ENCODE measurements around the gene TAF4B.
"Not testable (repeated sequence)": the region's sequence is repeated elsewhere in the genome, so short reads cannot be mapped to it uniquely, and the experiment has no call there.

The TAF4B gene

GRCh38 chr18:26233208-26233607 is 7.0 kb downstream of the TAF4B start:
- DNase-seq (ENCODE audit: low spot score): no peak

GRCh38 chr18:26237363-26237762 is 11.1 kb downstream of the TAF4B start:
- not testable (repeated sequence) for DNase-seq (ENCODE audit: low spot score)

GRCh38 chr18:26238718-26239117 is 12.5 kb downstream of the TAF4B start:
- DNase-seq (ENCODE audit: low spot score): not testable (repeated sequence)

GRCh38 chr18:26242392-26242791 is 16.1 kb downstream of the TAF4B start:
- DNase-seq (ENCODE audit: low spot score): not testable (repeated sequence)

- not testable (repeated sequence) for DNase-seq (ENCODE audit: low spot score)
These were observed 19.2 kb downstream of the TAF4B start for GRCh38 chr18:26245434-26245833.

GRCh38 chr18:26252411-26252810 is 26.2 kb downstream of the TAF4B start:
- DNase-seq (ENCODE audit: low spot score): no peak

- DNase-seq (ENCODE audit: low spot score): not testable (repeated sequence)
These were observed 28.6 kb downstream of the TAF4B start for GRCh38 chr18:26254808-26255207.

- DNase-seq (ENCODE audit: low spot score): no peak
These were observed 29.7 kb downstream of the TAF4B start for GRCh38 chr18:26255695-26256622.

- DNase-seq (ENCODE audit: low spot score): no peak
These were observed 32.5 kb downstream of the TAF4B start for GRCh38 chr18:26258711-26259110.

GRCh38 chr18:26259416-26259815 is 33.2 kb downstream of the TAF4B start:
- not testable (repeated sequence) for DNase-seq (ENCODE audit: low spot score)

GRCh38 chr18:26262156-26262555 is 35.9 kb downstream of the TAF4B start:
- DNase-seq (ENCODE audit: low spot score): no peak

GRCh38 chr18:26267357-26267930 is 41.2 kb downstream of the TAF4B start:
- DNase-seq (ENCODE audit: low spot score): no peak

- DNase-seq (ENCODE audit: low spot score): no peak
These were observed 42.2 kb downstream of the TAF4B start for GRCh38 chr18:26268454-26268853.

GRCh38 chr18:26271917-26272549 is 45.8 kb downstream of the TAF4B start:
- no peak for DNase-seq (ENCODE audit: low spot score)

GRCh38 chr18:26277374-26277773 is 51.1 kb downstream of the TAF4B start:
- no peak for DNase-seq (ENCODE audit: low spot score)

- DNase-seq (ENCODE audit: low spot score): no peak
These were observed 53.2 kb downstream of the TAF4B start for GRCh38 chr18:26279428-26279827.

- no peak for DNase-seq (ENCODE audit: low spot score)
These were observed 59.8 kb downstream of the TAF4B start for GRCh38 chr18:26286008-26286407.

GRCh38 chr18:26287644-26288043 is 61.4 kb downstream of the TAF4B start:
- no peak for DNase-seq (ENCODE audit: low spot score)

- DNase-seq (ENCODE audit: low spot score): no peak
These were observed 64.1 kb downstream of the TAF4B start for GRCh38 chr18:26290385-26290784.

GRCh38 chr18:26293982-26294381 is 67.7 kb downstream of the TAF4B start:
- no peak for DNase-seq (ENCODE audit: low spot score)

GRCh38 chr18:26298107-26298506 is 71.9 kb downstream of the TAF4B start:
- no peak for DNase-seq (ENCODE audit: low spot score)

- DNase-seq (ENCODE audit: low spot score): no peak
These were observed 75.4 kb downstream of the TAF4B start for GRCh38 chr18:26301681-26302080.

GRCh38 chr18:26303222-26303621 is 77.0 kb downstream of the TAF4B start:
- DNase-seq (ENCODE audit: low spot score): not testable (repeated sequence)

All from CD4-positive, alpha-beta T cell treated with Interleukin-15 for 4 hours (primary cell).